RWPE1 (cell line): Measurements from ENCODE around the gene PCYT2.

Experiments used
- CTCF ChIA-PET: fragments of 350-600 bp; sonication (Branson Sonifier 250); formaldehyde crosslinking; extraction: SDS; loops from one replicate; lab custom pipeline; 2021; lab: Yijun Ruan, JAX
- POLR2A ChIA-PET: fragments of 400-600 bp; formaldehyde crosslinking; extraction: SDS; loops from one replicate; lab custom pipeline; 2020; ENCODE audit warnings: antibody characterized with exemption; ENCODE audit not compliant: low non-redundant PET; lab: Yijun Ruan, JAX
- DNase-seq: peaks from one replicate; pipeline ENCODE4 v3.0.0; 2012; ENCODE audit warnings: low spot score
- H3K27ac ChIP-seq: fragments of 450-650 bp; 2 replicates; pipeline ENCODE4 v1.5.1; 2017
- TF ChIP-seq, protein P1 (sequence below): fragments of 450-650 bp; conservative IDR thresholded peaks from 2 replicates; pipeline ENCODE4 v1.5.1; 2017; ENCODE audit warnings: low read depth, mild to moderate bottlenecking

The PCYT2 gene

DNA sequence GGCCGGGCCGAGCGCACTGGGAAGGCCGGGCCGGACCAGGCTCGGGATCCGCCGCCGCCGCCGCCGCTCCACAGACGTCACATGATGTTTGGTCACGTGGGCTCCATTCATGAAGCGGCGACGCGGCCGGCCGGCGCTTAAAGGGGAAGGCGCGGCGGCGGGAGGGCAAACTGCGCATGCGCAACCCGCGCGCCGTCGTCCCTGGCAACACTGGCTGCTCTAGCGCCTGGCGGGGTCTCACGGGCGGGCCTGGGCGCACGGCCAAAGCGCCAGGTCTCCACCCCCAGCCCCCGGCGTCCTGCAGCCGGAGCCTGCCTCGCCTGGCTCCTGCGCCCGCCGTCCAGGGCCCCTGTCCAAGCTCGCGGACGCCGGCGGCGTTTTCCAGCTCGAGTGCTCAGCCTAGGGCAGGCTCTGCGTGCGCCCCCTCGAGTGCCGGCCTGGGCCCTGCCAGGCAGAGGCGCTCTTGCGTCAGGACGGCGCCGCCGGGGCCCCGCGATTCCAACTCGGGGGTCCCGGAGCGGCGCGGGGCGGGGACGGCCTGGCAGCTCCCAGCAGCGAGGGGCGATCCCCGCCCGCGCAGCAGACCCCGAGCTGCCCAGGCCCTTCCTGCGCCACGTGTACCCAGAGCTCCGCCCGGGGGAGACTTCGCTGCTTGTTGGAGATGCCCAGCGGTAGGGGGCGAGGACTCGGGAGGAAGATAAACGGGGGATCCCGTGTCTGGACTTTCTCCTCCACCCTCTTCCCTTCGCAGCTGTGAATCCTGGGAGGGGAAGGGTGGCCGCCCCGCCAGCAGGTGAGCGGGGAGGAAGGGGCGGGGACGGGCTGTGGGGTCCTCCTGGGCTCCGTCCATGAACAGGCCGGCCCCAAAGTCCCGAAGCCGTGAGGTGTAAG lies 16.7 kb upstream of the PCYT2 start, which contains the start of gene MAFG:
TSS of gene MAFG (minus strand) at position 83 of the 891 bp plus-strand sequence. CDS start 4,550 bp downstream, outside the sequence.
- peak within 1 kb of the TSS; percentile 98 for H3K27ac ChIP-seq
- POLR2A ChIA-PET, result no interaction called here
- TF ChIP-seq, protein P1, sequence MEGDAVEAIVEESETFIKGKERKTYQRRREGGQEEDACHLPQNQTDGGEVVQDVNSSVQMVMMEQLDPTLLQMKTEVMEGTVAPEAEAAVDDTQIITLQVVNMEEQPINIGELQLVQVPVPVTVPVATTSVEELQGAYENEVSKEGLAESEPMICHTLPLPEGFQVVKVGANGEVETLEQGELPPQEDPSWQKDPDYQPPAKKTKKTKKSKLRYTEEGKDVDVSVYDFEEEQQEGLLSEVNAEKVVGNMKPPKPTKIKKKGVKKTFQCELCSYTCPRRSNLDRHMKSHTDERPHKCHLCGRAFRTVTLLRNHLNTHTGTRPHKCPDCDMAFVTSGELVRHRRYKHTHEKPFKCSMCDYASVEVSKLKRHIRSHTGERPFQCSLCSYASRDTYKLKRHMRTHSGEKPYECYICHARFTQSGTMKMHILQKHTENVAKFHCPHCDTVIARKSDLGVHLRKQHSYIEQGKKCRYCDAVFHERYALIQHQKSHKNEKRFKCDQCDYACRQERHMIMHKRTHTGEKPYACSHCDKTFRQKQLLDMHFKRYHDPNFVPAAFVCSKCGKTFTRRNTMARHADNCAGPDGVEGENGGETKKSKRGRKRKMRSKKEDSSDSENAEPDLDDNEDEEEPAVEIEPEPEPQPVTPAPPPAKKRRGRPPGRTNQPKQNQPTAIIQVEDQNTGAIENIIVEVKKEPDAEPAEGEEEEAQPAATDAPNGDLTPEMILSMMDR, result peak; percentile 59
- CTCF ChIA-PET, result interaction anchor here (0.6 to 0.9 kb wide), 4 partner anchors 15 to 32 kb away, joined by 3 to 5 read pairs (median 3); no protein-coding TSS in a partner anchor
- DNase-seq, result peak; percentile 92

DNA sequence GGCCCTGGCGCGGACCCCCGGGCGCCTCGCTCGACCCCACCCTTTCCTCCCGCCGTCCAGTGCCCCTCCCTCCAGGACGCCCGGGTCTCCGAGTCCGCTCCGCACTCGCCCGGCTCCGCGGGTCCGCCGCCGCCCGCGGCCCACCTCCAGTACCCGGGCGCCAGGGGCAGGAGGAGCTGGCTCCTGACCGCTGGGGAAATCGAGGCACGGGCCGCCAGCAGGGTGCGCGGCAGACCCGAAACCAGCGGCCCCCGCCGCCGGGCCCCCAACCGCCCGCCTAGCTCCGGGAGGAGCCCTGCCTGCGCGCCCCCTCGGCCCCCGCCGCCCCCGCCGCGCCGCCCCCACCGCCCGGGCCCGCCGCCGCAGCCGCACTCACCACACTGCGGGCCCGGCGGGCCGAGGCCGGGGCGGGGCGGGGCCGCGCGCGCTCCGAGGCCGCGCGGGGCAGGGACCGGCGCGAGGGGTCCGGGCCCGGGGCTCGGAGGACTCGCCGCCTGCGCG lies 16.0 kb upstream of the PCYT2 start:
- POLR2A ChIA-PET, result interaction anchor here (1.2 kb wide), 1 partner anchor 10 kb away, joined by 3 read pairs; no protein-coding TSS in a partner anchor
- H3K27ac ChIP-seq, result peak overlapping the region; percentile 98
- CTCF ChIA-PET, result interaction anchor here (0.6 to 1.3 kb wide), 2 partner anchors 32 to 103 kb away, joined by 3 read pairs; no protein-coding TSS in a partner anchor
- DNase-seq, result no peak
- TF ChIP-seq, protein P1, result no peak

DNA sequence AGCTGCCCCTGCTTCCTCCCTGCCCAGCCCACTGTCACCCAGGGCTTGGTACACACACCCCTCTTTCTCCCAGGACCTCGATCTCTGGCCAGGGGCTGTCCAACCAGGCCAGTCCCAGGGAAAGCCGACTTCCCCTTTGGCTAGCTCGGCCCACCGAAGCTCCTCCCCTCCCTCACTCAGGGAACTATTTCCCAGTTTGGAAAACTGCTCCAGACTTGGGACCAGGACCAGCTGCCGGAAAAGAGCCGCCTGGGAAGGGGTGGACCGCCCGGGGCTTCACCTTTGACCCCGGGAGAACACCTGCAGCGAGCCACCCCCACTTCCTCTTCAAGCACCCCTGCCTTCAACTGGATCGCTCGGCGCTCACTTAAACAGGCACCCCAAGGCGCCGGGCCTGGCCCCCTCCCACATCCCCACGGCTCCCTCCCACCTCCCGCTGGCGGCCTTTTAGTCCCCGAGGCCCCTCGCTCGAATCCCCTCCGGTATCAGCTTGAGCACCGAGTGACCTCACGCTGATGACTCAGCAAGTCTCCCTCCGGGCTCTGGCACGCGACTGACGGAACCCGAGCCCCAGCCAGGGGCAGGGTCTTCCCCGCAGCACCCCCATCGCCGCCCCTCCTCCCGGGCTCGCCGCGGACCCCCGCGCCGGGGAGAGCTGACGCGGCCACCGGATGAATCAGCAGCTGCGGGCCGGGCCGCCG lies 15.4 kb upstream of the PCYT2 start:
- CTCF ChIA-PET, result interaction anchor here (0.6 to 1.3 kb wide), 2 partner anchors 33 to 104 kb away, joined by 3 read pairs; no protein-coding TSS in a partner anchor
- TF ChIP-seq, protein P1, result no peak
- POLR2A ChIA-PET, result interaction anchor here (1.2 kb wide), 1 partner anchor 10 kb away, joined by 3 read pairs; no protein-coding TSS in a partner anchor
- H3K27ac ChIP-seq, result peak overlapping the region; percentile 98
- peak; percentile 71 for DNase-seq

DNA sequence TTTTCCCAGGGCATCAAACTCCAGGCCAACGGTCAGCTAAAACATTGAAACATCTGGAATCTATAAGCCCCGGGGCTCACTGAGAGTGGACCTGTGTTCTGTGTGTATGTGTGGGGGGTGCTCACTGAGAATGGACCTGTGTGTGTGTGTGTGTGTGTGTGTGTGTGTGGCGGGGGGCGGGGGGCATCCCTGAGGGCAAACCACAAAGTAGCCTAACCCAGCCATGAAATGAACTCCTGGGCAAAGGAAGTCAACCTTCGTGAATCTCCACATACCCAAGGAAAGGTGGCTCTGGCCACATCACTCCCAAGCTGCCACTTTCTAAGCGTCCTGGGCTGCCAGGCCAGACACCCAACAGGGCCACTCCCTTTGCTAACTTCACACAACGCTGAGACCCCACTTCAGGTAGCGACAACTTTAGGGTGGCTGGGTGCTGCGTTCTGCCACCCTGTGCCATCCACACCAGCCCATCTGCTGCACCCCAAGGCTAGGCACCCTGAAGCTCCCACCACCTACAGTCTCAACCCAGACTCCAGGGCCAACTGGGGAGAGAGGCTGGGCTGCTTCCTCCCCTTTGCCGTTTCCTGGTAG lies 14.8 kb upstream of the PCYT2 start:
- DNase-seq, result no peak
- TF ChIP-seq, protein P1, result no peak
- H3K27ac ChIP-seq, result peak overlapping the region; percentile 98
- ChIA-PET CTCF (interaction anchor here (0.6 to 1.3 kb wide), 2 partner anchors 12 to 104 kb away, joined by 3 read pairs; no protein-coding TSS in a partner anchor), POLR2A (no interaction called here)

DNA sequence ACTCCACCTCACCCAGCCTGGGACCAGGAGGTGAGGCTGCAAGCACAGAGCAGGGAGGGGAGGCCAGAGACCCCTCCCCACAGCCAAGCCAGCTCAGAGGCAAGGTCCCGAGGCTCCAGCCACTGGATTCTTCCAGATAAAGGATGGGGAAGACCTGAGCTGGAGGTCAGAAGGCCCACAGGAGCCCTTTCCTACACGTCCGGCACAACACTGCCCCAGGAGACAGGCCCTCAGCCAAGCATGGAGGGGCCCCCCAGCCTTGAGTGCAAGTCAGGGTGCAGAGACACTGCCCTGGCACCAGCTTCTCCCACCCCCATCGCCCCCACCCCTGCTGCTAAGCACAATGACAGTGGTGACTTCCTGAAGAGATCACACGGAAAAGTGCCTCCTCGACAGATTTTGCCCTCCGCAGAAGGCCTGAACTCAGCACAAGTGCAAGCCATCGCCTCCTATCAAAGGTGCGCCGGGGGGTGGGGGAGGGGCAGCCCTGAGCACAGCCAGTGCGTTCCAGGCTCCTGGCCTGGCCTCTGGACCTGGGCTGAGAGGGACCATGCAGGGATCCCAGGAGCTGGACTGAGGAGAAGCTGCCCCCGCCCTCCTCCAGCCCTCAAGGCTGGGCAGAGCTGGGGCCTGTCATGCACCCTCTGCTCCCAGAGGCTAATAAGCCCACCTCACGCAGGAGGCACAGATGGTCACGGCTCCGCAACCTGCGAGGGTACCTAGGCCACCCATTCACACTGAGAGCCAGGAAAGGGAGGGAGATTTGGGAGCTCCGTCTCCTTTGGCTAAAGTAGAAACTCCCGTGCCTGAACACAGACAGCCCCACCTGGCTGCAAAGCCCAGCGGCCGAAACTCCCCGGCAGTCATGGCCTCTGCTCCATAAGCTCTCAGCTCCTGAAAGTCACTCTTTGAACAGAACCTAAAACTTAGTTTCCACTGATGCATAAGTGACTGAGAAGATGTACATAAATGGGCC lies 13.6 kb upstream of the PCYT2 start:
- ChIA-PET POLR2A (interaction anchor here (0.6 kb wide), 1 partner anchor 15 kb away, joined by 3 read pairs; no protein-coding TSS in a partner anchor), CTCF (interaction anchor here (1.3 kb wide), 1 partner anchor 35 kb away, joined by 3 read pairs; no protein-coding TSS in a partner anchor)
- peak overlapping the region; percentile 98 for H3K27ac ChIP-seq
- DNase-seq, result no peak
- TF ChIP-seq, protein P1, result no peak
